GM18951 (cell line): ENCODE data around the gene TIMM17A.
"Not testable (repeated sequence)": the region's sequence is repeated elsewhere in the genome, so short reads cannot be mapped to it uniquely, and the experiment has no call there.

ENCODE experiments used
- POLR2A ChIP-seq: IDR thresholded peaks from 4 replicates; pipeline ENCODE4 v1.6.1; 2011; ENCODE audit warnings: mild to moderate bottlenecking; ENCODE audit not compliant: insufficient read length, insufficient read depth; ENCODE audit errors: extremely low read depth
- in situ Hi-C: fragments of 300-500 bp; cut with MboI; formaldehyde crosslinking; loops from one replicate; pipeline ENCODE4 v1.12.0; 2022; ENCODE audit warnings: low sequenced_read_pairs, mixed read lengths, inconsistent platforms; ENCODE audit not compliant: unreplicated experiment

TIMM17A gene

DNA sequence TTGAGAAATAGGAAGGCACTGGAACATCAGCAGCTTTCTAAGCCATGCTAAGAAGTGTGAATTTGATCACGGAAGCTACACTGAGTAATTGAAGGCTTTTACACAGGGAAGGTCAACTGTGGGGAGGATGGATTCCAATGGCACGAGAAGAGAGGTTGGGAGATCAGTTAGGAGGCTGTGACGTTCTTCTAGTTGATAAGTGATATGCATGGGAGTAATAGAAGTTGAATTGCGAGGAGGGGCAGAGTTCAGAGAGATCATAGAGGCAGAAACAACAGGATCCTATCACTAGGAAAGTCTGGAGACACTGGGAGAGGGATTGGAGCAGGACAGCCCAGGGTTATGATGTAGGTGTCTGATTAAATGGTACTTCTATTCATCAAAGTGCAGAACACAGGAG is 25.2 kb upstream of the TIMM17A start:
- in situ Hi-C loops, result no loop called here

DNA sequence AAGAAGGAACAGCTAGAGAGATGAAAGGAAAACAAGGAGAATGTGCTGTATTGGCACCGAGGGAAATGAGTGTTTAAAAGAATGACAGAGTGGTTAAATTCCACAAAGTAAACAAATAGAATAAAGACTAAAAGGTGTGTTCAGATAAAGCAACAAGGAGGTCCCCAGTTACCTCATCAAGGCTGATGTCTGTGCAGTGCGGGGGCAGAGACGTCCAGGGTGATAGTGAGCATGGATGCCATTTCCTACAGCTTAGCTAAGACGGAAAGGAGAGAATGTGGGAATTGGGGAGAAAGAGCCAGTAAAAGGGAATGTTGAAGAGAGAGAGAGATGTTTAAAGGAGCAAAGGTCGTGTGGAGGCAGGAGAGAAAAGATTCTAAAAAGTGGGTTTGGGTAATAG is 24.5 kb upstream of the TIMM17A start:
- no peak for TF ChIP-seq POLR2A
- in situ Hi-C loops, result no loop called here

More for the DNA sequence above, 25.2 kb upstream of the TIMM17A start:
- no peak for TF ChIP-seq POLR2A

DNA sequence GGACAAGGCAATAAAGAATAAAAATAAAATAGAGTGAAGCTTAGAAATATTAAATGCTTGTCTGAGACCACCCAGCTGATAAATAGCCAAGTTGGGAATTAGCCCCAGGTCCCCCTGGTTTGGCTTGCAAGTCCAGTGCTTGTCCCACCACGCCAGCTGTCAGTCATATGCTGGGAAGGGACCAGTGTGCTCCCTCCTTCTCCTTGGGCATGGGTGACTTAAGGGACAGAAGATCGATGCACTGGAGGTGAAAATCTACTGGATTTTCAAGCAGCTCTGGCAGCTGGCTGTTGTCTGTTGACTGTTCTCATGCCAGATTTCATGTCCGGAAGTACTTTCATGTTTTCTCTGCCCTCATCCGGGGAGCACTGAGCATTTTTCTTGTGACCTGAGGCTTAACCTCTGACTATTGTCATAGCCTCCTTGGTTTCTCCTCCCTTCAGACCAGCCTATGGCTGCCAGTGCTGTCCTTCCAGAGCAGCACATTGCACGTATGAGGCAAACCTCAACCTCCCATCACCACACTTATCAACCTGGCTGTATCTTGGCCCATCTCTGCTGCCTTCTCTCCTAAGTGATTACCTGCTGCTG is 21.4 kb upstream of the TIMM17A start:
- in situ Hi-C loops, result no loop called here
- TF ChIP-seq POLR2A, result no peak

DNA sequence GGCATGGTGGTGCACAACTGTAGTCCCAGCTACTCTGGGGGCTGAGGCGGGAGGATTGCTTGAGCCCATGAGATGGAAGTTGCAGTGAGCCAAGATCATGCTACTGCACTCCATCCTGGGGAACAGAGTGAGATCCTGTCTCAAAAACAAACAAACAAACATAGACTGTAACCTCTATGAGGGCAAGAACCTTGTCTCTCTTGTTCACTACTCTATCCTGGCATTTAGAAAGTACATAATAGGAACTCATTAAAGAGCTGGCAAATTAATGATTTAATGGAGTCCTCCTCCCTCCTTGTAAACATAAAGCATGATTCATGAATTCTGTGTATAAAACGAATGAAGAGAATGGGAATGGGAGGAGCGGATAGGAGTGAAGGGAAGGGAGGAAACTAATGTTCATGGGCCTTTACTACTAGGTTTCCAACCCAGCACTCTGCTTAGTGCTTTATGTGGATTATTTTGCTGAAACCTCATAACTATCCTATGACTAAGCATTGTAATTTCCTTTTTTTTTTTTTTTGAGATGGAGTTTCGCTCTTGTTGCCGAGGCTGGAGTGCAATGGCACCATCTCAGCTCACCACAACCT is 17.6 kb upstream of the TIMM17A start:
- TF ChIP-seq POLR2A, result no peak

DNA sequence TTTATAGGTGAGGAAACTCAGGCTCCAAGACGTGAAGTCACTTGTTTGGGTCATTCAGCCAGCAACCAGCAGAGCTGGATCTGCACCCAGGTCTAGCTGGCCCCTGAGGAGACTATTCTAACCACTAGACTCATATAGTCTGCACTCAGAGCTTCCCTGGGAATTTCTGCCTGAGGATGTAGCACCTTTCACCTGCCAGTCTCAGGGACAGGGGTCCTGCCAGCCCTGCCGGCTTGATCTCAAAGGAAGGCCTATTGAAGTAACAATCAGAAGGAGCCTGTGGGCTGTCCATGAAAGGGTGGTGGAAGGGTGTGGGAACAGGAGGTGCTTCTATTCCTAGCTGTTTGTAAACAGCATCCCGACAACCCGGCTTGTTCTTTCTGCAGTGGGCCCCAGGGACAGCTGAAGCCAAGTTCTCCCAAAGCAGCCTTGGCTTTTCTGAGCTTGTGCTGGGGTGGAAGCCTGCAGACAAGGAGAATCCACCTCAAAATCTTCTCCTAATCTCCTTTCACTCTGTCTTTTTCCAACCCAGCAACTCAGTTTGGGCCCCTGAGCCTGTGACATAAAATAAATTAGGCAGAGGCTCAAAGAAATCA is 16.8 kb upstream of the TIMM17A start:
- TF ChIP-seq POLR2A, result no peak
- in situ Hi-C loops, result no loop called here

More for the DNA sequence above, 17.6 kb upstream of the TIMM17A start:
- in situ Hi-C loops, result no loop called here

DNA sequence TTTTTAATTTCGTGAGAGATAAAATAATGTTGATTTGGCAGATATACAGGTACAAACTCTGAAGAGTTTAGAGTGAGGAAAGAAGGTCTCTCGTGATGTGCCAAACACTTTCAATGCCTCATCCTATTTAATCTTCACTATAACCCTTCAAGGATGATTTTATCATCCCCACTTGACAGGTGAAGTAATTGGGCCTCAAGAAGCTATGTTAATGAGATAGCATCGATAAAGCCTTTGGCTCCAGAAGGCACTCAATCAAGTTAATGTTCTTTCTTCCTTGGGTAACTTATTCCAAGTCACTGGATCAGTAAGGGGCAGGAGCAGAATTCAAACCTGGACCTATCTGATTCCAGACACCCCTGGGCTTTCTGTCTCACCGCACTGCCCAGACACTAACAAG is 16.2 kb upstream of the TIMM17A start:
- in situ Hi-C loops, result no loop called here
- TF ChIP-seq POLR2A, result no peak

DNA sequence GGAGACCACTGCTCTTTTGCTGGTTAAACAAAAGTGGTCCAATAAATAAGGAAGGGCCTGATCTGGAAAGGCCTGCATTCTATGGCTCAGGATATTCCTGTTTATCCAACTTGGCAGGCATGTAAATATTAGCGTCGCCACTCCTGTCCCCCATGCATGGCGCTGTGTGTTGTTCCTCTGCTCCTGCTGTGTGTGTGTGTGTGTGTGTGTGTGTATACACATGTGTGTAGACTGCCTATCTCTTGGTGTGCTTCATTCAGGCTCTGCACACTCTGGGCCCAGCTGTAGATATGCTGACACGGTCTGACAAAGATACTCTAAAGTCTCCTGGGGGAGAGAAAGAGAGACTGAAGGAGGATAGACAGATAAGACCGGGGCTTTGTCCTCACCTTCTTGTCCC is 15.7 kb upstream of the TIMM17A start:
- in situ Hi-C loops, result no loop called here
- no peak for TF ChIP-seq POLR2A

DNA sequence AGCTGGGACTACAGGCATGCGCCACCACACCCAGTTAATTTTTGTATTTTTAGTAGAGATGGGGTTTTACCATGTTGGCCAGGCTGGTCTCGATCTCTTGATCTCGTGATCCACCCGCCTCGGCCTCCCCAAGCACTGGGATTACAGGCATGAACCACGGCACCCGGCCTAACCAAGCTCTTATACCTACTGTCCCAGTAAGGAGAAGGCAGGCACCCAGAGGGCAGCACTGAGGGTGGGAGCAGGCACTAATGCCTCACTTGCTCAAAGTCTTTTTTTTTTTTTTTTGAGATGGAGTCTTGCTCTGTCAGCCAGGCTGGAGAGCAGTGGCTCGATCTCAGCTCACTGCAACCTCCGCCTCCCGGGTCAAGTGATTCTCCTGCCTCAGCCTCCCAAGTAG is 15.0 kb upstream of the TIMM17A start:
- in situ Hi-C loops, result not testable (repeated sequence)

DNA sequence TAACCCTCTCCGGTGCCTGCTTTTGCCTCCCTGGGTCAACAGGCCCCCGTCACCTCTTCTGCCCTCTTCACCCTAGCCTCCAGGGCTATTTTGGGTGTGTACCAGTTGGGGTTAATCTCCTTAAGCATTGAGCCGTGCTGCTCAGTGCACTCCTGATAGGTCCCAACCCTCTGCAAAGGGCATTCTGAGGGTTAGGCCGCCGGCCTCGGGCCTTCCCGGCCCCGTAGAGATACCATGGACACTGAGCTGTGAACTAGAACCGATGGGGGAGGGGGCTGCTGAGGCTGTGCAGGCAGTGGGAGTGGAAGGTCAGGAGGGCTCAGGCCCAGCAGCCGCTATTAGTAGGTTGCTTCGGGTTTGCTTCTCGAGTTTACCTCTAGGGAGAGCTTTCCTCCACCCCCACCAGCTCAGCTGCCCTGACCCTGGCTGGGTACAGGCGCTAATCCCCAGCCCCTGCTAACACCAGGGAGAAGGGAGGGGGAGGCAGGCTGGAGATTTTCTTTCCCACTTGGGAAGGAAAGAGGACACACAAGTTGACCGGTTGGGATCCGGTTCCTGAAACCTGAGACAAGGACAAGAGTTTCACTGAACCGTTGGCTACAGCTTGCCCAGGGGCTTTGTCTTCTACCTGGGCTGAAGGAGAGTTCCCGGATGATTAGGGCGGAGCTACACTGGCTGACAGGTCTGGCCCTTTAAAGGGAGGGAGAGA is 13.7 kb upstream of the TIMM17A start:
- TF ChIP-seq POLR2A, result no peak
- in situ Hi-C loops, result no loop called here

DNA sequence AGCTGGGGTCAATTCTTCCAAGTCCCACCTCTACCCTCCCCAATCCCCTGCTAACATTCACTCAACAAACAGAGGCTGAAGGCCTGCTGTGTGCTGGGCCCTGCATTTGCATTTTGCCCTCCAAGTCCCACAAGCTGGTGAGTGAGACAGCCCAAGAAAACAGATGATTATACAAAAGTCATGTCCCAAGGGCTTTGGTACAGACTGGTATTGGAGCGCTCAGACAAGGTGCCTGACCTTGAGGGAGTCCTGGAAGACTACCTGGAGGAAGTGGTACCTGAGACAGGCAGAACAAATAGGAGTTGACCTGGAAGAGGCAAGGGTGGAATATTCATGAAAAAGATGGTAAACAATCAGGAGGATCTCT is 13.2 kb upstream of the TIMM17A start:
- in situ Hi-C loops, result no loop called here

DNA sequence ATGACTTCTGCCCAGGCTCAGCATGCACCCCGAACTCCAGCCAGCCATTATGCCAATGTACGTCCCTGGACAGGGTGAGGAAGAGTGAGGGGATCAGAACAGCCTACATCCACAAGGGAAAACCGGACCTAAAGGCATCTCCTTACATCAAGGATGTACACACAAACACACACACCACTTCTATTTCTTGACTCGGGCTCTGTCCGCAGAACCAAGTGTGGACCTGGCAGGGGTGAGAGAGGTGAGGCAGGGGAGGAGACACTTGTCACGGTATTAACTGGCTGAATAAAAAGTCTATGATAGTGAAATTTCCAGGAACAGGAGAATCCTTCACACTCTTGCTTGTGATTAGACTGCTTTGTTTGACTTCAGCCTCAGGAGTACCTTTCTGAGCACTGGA is 11.3 kb upstream of the TIMM17A start:
- TF ChIP-seq POLR2A, result no peak
- in situ Hi-C loops, result no loop called here

More for the DNA sequence above, 13.2 kb upstream of the TIMM17A start:
- no peak for TF ChIP-seq POLR2A

DNA sequence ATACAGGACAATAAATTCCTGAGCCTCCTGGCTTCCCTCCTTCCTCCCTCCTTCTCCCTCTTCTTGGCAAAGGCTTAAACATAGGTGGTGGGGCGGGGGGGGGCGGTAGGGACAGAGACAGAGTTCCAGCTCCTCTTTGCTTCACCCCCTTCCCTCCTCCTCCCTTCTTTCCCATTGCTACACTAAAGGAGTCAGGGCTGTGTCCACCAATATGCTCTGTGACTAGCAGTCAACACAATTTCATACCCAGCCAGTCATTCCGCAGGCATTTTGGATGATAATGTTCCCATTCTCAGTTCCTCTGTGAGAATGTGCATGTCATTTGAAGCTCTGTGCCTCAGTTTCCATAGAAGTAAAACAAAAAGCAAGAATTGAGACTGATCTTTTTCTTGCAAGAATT is 10.7 kb upstream of the TIMM17A start:
- TF ChIP-seq POLR2A, result no peak
- in situ Hi-C loops, result no loop called here

DNA sequence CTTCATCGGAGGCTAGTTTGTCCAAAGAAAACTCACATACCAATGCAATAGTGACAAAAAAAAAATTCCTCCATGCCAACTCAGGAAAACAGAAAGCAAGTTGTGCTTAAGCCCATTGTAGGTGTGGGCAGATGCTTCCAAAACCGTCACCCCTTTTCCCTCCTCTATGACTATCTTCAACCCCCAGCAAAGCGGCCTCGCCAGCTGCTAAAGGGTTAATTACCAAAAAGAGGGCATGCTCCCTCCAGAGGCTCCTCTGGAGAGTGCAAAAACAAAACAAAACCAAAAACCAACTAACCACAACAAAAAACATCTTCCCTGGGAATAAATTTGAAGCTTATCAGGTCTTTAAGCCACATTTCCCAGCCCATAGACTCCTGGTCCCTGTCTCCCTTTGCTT is 10.1 kb upstream of the TIMM17A start:
- in situ Hi-C loops, result no loop called here
- TF ChIP-seq POLR2A, result no peak

DNA sequence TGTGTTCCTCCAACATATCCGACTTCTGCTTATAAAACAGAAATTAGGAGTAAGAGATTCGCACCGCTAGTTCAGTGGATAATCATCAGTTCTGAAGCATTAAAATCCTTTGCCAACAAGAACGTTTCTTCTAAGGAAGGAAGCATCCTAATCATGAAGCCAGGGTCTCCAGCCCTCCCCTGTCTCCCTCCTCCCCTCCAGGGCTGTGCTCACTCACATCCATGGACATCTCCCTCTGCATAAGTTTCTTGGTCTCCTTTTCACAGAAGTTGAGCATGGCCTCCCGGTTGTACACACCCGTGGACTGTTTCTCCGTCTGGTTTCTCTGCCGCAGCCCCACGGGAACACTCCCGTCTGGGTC is 9.5 kb upstream of the TIMM17A start:
- TF ChIP-seq POLR2A, result no peak
- in situ Hi-C loops, result no loop called here
